H1 (cell line): ENCODE measurements around the gene SPRR1A. TPM values are rescaled to one million over a fixed set of nuclear protein-coding genes. Genes with fewer than 3 reads are reported as not detected.

ENCODE experiments used
- CTCF ChIA-PET: fragments of 300-600 bp; sonication (Branson Sonifier 250); formaldehyde crosslinking; loops from one replicate; lab custom pipeline; 2021; ENCODE audit not compliant: partially characterized antibody; lab: Charles Lee
- POLR2A ChIA-PET: fragments of 300-600 bp; sonication (Branson Sonifier 250); formaldehyde crosslinking; loops from one replicate; lab custom pipeline; 2021; ENCODE audit warnings: inconsistent platforms; ENCODE audit not compliant: partially characterized antibody; lab: Charles Lee
- DNase-seq, 2 experiments: peaks; one replicate each; pipeline versions ENCODE4 v3.0.0 to v3.0.0-alpha.2; 2010 to 2022; ENCODE audit warnings: low spot score in 2 of 2, low read depth in 1 of 2, mixed read lengths in 1 of 2
- FAIRE-seq: peaks from 2 replicates; lab custom pipeline; 2011; peaks lifted over from hg19 to GRCh38; lab: Jason Lieb, UNC
- H2AFZ ChIP-seq: 2 replicates; pipeline ENCODE4 v1.8.1; 2012; ENCODE audit warnings: low read length, inconsistent platforms
- H2AK5ac ChIP-seq: 2 replicates; pipeline ENCODE4 v1.6.1; 2013; ENCODE audit warnings: low read depth, low read length
- H2BK120ac ChIP-seq: replicated peaks from 2 replicates; pipeline ENCODE3; 2013; ENCODE audit warnings: low read depth, low read length, inconsistent platforms
- H2BK12ac ChIP-seq: 2 replicates; pipeline ENCODE4 v1.6.1; 2013; ENCODE audit warnings: low read depth, low read length
- H2BK15ac ChIP-seq: 2 replicates; pipeline ENCODE4 v1.6.1; 2013; ENCODE audit warnings: low read length
- H2BK20ac ChIP-seq: 2 replicates; pipeline ENCODE4 v1.6.1; 2013; ENCODE audit warnings: low read length
- H2BK5ac ChIP-seq: 2 replicates; pipeline ENCODE4 v1.6.1; 2013; ENCODE audit warnings: low read depth, low read length
- H3K14ac ChIP-seq: 2 replicates; pipeline ENCODE4 v1.6.1; 2013; ENCODE audit warnings: inconsistent platforms; ENCODE audit not compliant: insufficient read length
- H3K18ac ChIP-seq: 2 replicates; pipeline ENCODE4 v1.6.1; 2013; ENCODE audit warnings: low read length; ENCODE audit errors: extremely low read depth
- H3K23ac ChIP-seq: 2 replicates; pipeline ENCODE4 v1.6.1; 2013; ENCODE audit warnings: inconsistent platforms; ENCODE audit not compliant: insufficient read length
- H3K23me2 ChIP-seq: 2 replicates; pipeline ENCODE4 v1.6.1; 2013; ENCODE audit warnings: low read depth, low read length
- H3K27ac ChIP-seq: 2 replicates; pipeline ENCODE4 v1.6.1; 2011; ENCODE audit warnings: low read depth, low read length, inconsistent platforms
- H3K27me3 ChIP-seq, 4 experiments: replicated peaks in 1 of 4; 1 replicate in 1 of 4; 2 replicates in 3 of 4; pipeline versions ENCODE4 v1.6.1 to v1.8.1; 2011 to 2013; ENCODE audit warnings: low read length in 3 of 4, mild to moderate bottlenecking in 3 of 4, inconsistent platforms in 2 of 4, mixed read lengths in 2 of 4, moderate library complexity in 1 of 4; ENCODE audit not compliant: control insufficient read depth in 3 of 4, insufficient read depth in 3 of 4; ENCODE audit errors: extremely low read depth in 1 of 4
- H3K36me3 ChIP-seq, 4 experiments: 2 replicates each; pipeline versions ENCODE4 v1.6.1 to v1.8.1; 2011 to 2013; ENCODE audit warnings: mild to moderate bottlenecking in 4 of 4, low read length in 3 of 4, moderate library complexity in 2 of 4, control low read depth in 1 of 4, inconsistent platforms in 1 of 4; ENCODE audit not compliant: insufficient read depth in 4 of 4, control insufficient read depth in 2 of 4
- H3K4ac ChIP-seq: replicated peaks from 2 replicates; pipeline ENCODE3; 2013; ENCODE audit warnings: low read length, low read depth, mixed read lengths, inconsistent platforms; ENCODE audit not compliant: insufficient read length
- H3K4me1 ChIP-seq, 4 experiments: replicated peaks in 1 of 4; 1 replicate in 1 of 4; 2 replicates in 3 of 4; pipeline versions ENCODE4 v1.6.1 to v1.8.1; 2011 to 2013; ENCODE audit warnings: low read length in 3 of 4, inconsistent platforms in 2 of 4, mixed read lengths in 1 of 4; ENCODE audit not compliant: insufficient read depth in 4 of 4, control insufficient read depth in 3 of 4
- H3K4me2 ChIP-seq, 2 experiments: 2 replicates each; pipeline versions ENCODE4 v1.6.1 to v1.8.1; 2011 to 2013; ENCODE audit warnings: low read depth in 2 of 2, low read length in 2 of 2, control low read depth in 1 of 2, inconsistent platforms in 1 of 2, mild to moderate bottlenecking in 1 of 2; ENCODE audit not compliant: insufficient read depth in 1 of 2
- H3K4me3 ChIP-seq, 4 experiments: fragments of 200-600, 300-600 bp in 1 of 4; sonication (generic), shearing (Covaris generic), sonication (Bioruptor Twin) in 1 of 4; 2 replicates each; pipeline versions ENCODE4 v1.5.1 to v1.8.1; 2011 to 2016; ENCODE audit warnings: low read length in 4 of 4, low read depth in 3 of 4, control low read depth in 2 of 4, inconsistent platforms in 2 of 4, mild to moderate bottlenecking in 2 of 4, mixed read lengths in 1 of 4, moderate library complexity in 1 of 4; ENCODE audit not compliant: insufficient read depth in 2 of 4; ENCODE audit errors: extremely low read depth in 1 of 4
- H3K56ac ChIP-seq: replicated peaks from 2 replicates; pipeline ENCODE3; 2013; ENCODE audit warnings: low read depth, mild to moderate bottlenecking, mixed read lengths, low read length, inconsistent platforms; ENCODE audit not compliant: insufficient read length
- H3K79me1 ChIP-seq: 2 replicates; pipeline ENCODE4 v1.6.1; 2013; ENCODE audit warnings: low read depth, low read length, control low read depth
- H3K79me2 ChIP-seq, 2 experiments: 2 replicates each; pipeline versions ENCODE4 v1.6.1 to v1.8.1; 2012 to 2013; ENCODE audit warnings: low read length in 2 of 2, mild to moderate bottlenecking in 2 of 2, inconsistent platforms in 1 of 2; ENCODE audit not compliant: insufficient read depth in 2 of 2, control insufficient read depth in 1 of 2
- H3K9ac ChIP-seq, 4 experiments: replicated peaks in 1 of 4; 1 replicate in 1 of 4; 2 replicates in 3 of 4; pipeline versions ENCODE4 v1.6.1 to v1.8.1; 2011 to 2013; ENCODE audit warnings: low read depth in 3 of 4, low read length in 3 of 4, control low read depth in 2 of 4, mild to moderate bottlenecking in 2 of 4, moderate library complexity in 2 of 4, inconsistent platforms in 1 of 4; ENCODE audit errors: extremely low read depth in 1 of 4
- H3K9me3 ChIP-seq, 2 experiments: 2 replicates each; pipeline versions ENCODE4 v1.6.1 to v1.8.1; 2012 to 2013; ENCODE audit warnings: mild to moderate bottlenecking in 2 of 2, moderate library complexity in 2 of 2, control low read depth in 1 of 2, inconsistent platforms in 1 of 2, low read depth in 1 of 2, low read length in 1 of 2, mixed read lengths in 1 of 2; ENCODE audit not compliant: insufficient read depth in 2 of 2
- H4K20me1 ChIP-seq, 2 experiments: replicated peaks in 1 of 2; 2 replicates each; pipeline versions ENCODE3 to v1.8.1; 2011 to 2013; ENCODE audit warnings: inconsistent platforms in 2 of 2, low read length in 2 of 2, mild to moderate bottlenecking in 1 of 2; ENCODE audit not compliant: insufficient read depth in 2 of 2, control insufficient read depth in 1 of 2
- H4K5ac ChIP-seq: 2 replicates; pipeline ENCODE4 v1.6.1; 2013; ENCODE audit warnings: low read length, low read depth, mixed read lengths, inconsistent platforms; ENCODE audit not compliant: insufficient read length
- H4K8ac ChIP-seq: 2 replicates; pipeline ENCODE4 v1.8.0; 2013; ENCODE audit warnings: mild to moderate bottlenecking, moderate library complexity, low read length, inconsistent platforms; ENCODE audit not compliant: insufficient read depth; ENCODE audit errors: extremely low read depth
- H4K91ac ChIP-seq: replicated peaks from 2 replicates; pipeline ENCODE3; 2013; ENCODE audit warnings: low read length, mixed read lengths, inconsistent platforms; ENCODE audit not compliant: insufficient read length
- ASH2L ChIP-seq: fragments of 200-600, 300-600 bp; sonication (generic); IDR thresholded peaks from one replicate; pipeline ENCODE4 v1.7.1; 2017; ENCODE audit warnings: low read length
- CBX5 ChIP-seq: fragments of 300-800, 300-1000 bp; sonication (generic); IDR thresholded peaks from 2 replicates; pipeline ENCODE4 v1.7.1; 2016; ENCODE audit warnings: antibody characterized with exemption, low read length, low read depth
- CHD1 ChIP-seq: IDR thresholded peaks from 2 replicates; pipeline ENCODE4 v1.6.1; 2012; ENCODE audit warnings: low read depth, low read length, improper control_type of control experiment
- E2F6 ChIP-seq: IDR thresholded peaks from 2 replicates; pipeline ENCODE4 v1.6.1; 2012; ENCODE audit warnings: inconsistent platforms
- MAFK ChIP-seq: IDR thresholded peaks from 2 replicates; pipeline ENCODE4 v1.6.1; 2012; ENCODE audit warnings: low read depth, mild to moderate bottlenecking, improper control_type of control experiment, low read length
- NANOG ChIP-seq: IDR thresholded peaks from 2 replicates; pipeline ENCODE4 v1.6.1; 2011; ENCODE audit warnings: low read length, low read depth, mild to moderate bottlenecking, inconsistent platforms; ENCODE audit not compliant: insufficient read depth, poor library complexity, severe bottlenecking
- NRF1 ChIP-seq: IDR thresholded peaks from 2 replicates; pipeline ENCODE4 v1.6.1; 2011; ENCODE audit warnings: mild to moderate bottlenecking, low read depth, low read length, improper control_type of control experiment
- RXRA ChIP-seq: IDR thresholded peaks from 2 replicates; pipeline ENCODE4 v1.6.1; 2011; ENCODE audit warnings: low read depth, mild to moderate bottlenecking, low read length, moderate library complexity; ENCODE audit not compliant: insufficient read depth
- SAP30 ChIP-seq: fragments of 300-600 bp; sonication (generic); IDR thresholded peaks from 2 replicates; pipeline ENCODE4 v1.7.1; 2012; ENCODE audit warnings: low read length, moderate library complexity, mild to moderate bottlenecking, inconsistent platforms; ENCODE audit not compliant: insufficient read depth, insufficient replicate concordance
- SIX5 ChIP-seq: IDR thresholded peaks from 2 replicates; pipeline ENCODE4 v1.6.1; 2011; ENCODE audit warnings: mild to moderate bottlenecking, low read depth, low read length
- SP2 ChIP-seq: IDR thresholded peaks from 2 replicates; pipeline ENCODE4 v1.6.1; 2012; ENCODE audit warnings: mild to moderate bottlenecking, low read length, inconsistent platforms
- TEAD4 ChIP-seq: IDR thresholded peaks from 2 replicates; pipeline ENCODE4 v1.6.1; 2012; ENCODE audit warnings: low read depth, low read length, inconsistent platforms, mixed read lengths
- polyA plus RNA-seq, 7 experiments: library from polyadenylated mRNA; depleted of rRNA in 3 of 7; stranded (reverse) in 5 of 7; unstranded in 2 of 7; fragments of >200 nt in 5 of 7; fragments of 200-250 nt in 2 of 7; gene quantifications; 1 replicate in 5 of 7; 2 replicates in 1 of 7; 4 replicates in 1 of 7; pipeline versions ENCODE4 v1.2.1 to v1.2.3, GENCODE V29; 2011 to 2013; ENCODE audit warnings: missing spikeins in 2 of 7, mixed read lengths in 2 of 7
- total RNA-seq: library from RNA; stranded (reverse); fragmentation: NEBNext Ultra II Directional; extraction: Animal tissue kit (Norgen Biotek cat#: 25700); gene quantifications from 2 replicates; pipeline ENCODE4 v1.2.1, GENCODE V29; 2021

SPRR1A gene
- total and polyA plus RNA-seq, 2 of the 8 experiments (the other 6 are each of a cell fraction or from before 2014, with no cell fraction given) = not detected

- Histone ChIP-seq H4K8ac (no peak within 1 kb of the TSS; the same call in 1 of the 2 replicates), H2BK20ac (no peak within 1 kb of the TSS), H3K23me2 (no peaks in the 10 kb centered on the region), H3K4me1 (no peaks in the 10 kb centered on the region), H3K27me3 (peaks cover 0 to 1% (median 0%) of the 10 kb centered on the region in 4 experiments; a peak in 1 of 7 replicates), H3K36me3 (no peaks in the 10 kb centered on the region), H2AK5ac (no peak within 1 kb of the TSS), H3K4me2 (no peak within 1 kb of the TSS), H3K4ac (no peak within 1 kb of the TSS), H3K9ac (no peak within 1 kb of the TSS), H4K91ac (no peak within 1 kb of the TSS), H3K23ac (no peak within 1 kb of the TSS), H3K79me1 (no peaks in the 10 kb centered on the region), H3K18ac (no peak within 1 kb of the TSS), H2BK12ac (no peak within 1 kb of the TSS), H2BK5ac (no peak within 1 kb of the TSS), H3K79me2 (no peaks in the 10 kb centered on the region), H3K14ac (no peak within 1 kb of the TSS), H3K4me3 (no peak within 1 kb of the TSS), H4K5ac (no peak within 1 kb of the TSS), H2BK120ac (no peak within 1 kb of the TSS), H2AFZ (no peak within 1 kb of the TSS), H3K56ac (no peak within 1 kb of the TSS), H3K9me3 (no peaks in the 10 kb centered on the region), H4K20me1 (no peaks in the 10 kb centered on the region), H3K27ac (no peak within 1 kb of the TSS), H2BK15ac (no peak within 1 kb of the TSS)
- TF ChIP-seq TEAD4 (no peak), NRF1 (no peak), SAP30 (no peak), SIX5 (no peak), ASH2L (no peak), CBX5 (no peak), SP2 (no peak), E2F6 (no peak), CHD1 (no peak), RXRA (no peak), NANOG (no peak), MAFK (no peak)
- DNase-seq (no peak), FAIRE-seq (no peak)
- ChIA-PET POLR2A (no interaction called here), CTCF (interaction anchor here (0.9 kb wide), 1 partner anchor 162 kb away, joined by 4 read pairs; no protein-coding TSS in a partner anchor)
Measured at GRCh38 chr1:153030895-153031294, 47.0 kb downstream of the SPRR1A start, which contains the start of gene SPRR1B. SPRR1B (plus strand) TSS chr1:153031203; CDS start chr1:153032346, 1,143 bp downstream.
